BLaER1 treated with 17β-estradiol and CSF1 and Interleukin-3, amounts not matched to agents 10 nM and 100 nM (cell line): Measurements from ENCODE around the gene CT47A7.
"Not testable (repeated sequence)": the region's sequence is repeated elsewhere in the genome, so short reads cannot be mapped to it uniquely, and the experiment has no call there.

Source experiments
- H3K27ac ChIP-seq, 11 experiments: shearing (Covaris generic); formaldehyde crosslinking; 2 replicates each; pipeline ENCODE4 v1.8.1; 2022
- H3K27me3 ChIP-seq, 11 experiments: shearing (Covaris generic); formaldehyde crosslinking; 2 replicates each; pipeline ENCODE4 v1.8.1; 2022
- H3K36me3 ChIP-seq, 11 experiments: shearing (Covaris generic); formaldehyde crosslinking; 2 replicates each; pipeline ENCODE4 v1.8.1; 2022
- H3K4me1 ChIP-seq, 10 experiments: shearing (Covaris generic); formaldehyde crosslinking; 2 replicates each; pipeline ENCODE4 v1.8.1; 2022
- H3K4me2 ChIP-seq, 11 experiments: shearing (Covaris generic); formaldehyde crosslinking; 2 replicates each; pipeline ENCODE4 v1.8.1; 2022
- H3K4me3 ChIP-seq, 10 experiments: shearing (Covaris generic); formaldehyde crosslinking; 2 replicates each; pipeline ENCODE4 v1.8.1; 2022
- H3K9ac ChIP-seq, 11 experiments: shearing (Covaris generic); formaldehyde crosslinking; 2 replicates each; pipeline ENCODE4 v1.8.1; 2022
- H3K9me3 ChIP-seq, 11 experiments: shearing (Covaris generic); formaldehyde crosslinking; replicated peaks in 1 of 11; 2 replicates each; pipeline ENCODE4 v1.8.1; 2022
- H4K20me1 ChIP-seq, 11 experiments: shearing (Covaris generic); formaldehyde crosslinking; 2 replicates each; pipeline ENCODE4 v1.8.1; 2022
- Cebpa-rat ChIP-seq, 11 experiments: shearing (Covaris generic); IDR thresholded peaks; 2 replicates each; pipeline ENCODE4 v1.8.1; 2022

The CT47A7 gene

DNA sequence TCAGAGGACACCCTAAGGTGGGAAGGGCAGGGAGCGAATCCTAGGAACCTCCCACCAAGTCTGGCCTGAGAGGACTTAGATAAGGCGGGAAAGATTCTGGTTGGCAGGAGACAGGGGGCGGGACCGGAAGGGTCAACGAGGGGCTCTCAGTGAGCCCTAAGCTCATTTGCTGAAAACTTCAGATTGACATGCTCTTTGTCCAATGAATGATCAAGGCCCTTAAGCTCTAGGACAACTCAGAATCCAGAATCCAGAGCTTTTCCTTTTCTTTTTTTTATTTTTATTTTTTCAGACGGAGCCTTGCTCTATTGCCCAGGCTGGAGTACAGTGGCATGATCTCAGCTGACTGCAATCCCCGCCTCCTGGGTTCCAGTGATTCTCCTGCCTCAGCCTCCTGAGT, at the start of gene CT47A7:
Gene CT47A7, minus strand, starts transcription at position 101 of the 400 bp plus-strand sequence. CDS start 255 bp downstream, outside the sequence.
- not testable (repeated sequence) for H3K27me3 ChIP-seq, H3K4me2 ChIP-seq, H3K4me3 ChIP-seq, H3K9me3 ChIP-seq, H3K27ac ChIP-seq, H3K36me3 ChIP-seq, H3K9ac ChIP-seq, H4K20me1 ChIP-seq, H3K4me1 ChIP-seq

DNA sequence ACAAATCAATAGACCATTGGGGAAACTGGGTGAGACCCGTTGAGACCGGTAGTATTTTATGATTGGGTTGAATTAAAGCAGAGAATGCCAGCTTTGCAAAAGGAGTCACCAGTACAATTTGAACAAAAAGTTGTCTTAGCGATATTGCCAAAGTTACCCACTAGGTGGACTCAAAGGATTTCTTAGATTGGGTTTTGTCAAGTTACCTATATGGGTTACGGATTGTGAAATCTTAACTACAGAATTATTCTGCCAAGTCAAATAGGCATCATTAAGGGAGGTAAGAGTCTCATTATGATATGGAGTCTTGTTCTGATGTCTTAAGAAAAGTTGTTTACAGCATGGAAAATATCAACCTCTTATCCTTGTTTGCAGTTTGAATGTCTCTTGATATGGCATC, 44.2 kb upstream of the CT47A7 start:
- no peak overlapping the region for H3K4me3 ChIP-seq
- no peak for TF ChIP-seq Cebpa-rat (IDR thresholded peaks at IDR 0.05)
- peaks cover 0 to 10% (median 0%) of the 10 kb centered on the region in 10 experiments; a peak in 4 of 20 replicates for H3K4me1 ChIP-seq
- H3K36me3 ChIP-seq, result no peaks in the 10 kb centered on the region
- no peaks in the 10 kb centered on the region for H3K9me3 ChIP-seq
- no peaks in the 10 kb centered on the region for H3K27me3 ChIP-seq
- H3K9ac ChIP-seq, result no peak overlapping the region
- H3K27ac ChIP-seq, result no peak overlapping the region
- no peak overlapping the region for H3K4me2 ChIP-seq
- no peaks in the 10 kb centered on the region for H4K20me1 ChIP-seq

DNA sequence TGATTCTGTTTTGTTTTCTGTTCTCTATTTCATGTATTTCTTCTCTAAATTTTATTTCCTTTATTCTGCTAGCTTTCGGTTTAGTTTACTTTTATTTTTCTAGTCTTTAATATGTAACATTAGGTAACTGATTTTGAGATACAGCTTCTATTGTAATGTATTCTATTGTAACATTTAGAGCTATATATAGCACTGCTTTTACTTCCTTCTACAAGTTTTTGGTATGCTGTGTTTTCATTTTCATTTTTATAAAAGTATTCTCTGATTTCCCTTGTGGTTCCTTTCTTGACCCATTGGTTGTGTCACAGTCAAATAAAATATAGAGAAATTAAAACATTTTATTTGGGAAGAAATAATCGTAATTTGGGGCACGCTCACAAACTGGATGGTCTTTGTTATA, 43.0 kb upstream of the CT47A7 start:
- no peaks in the 10 kb centered on the region for H3K36me3 ChIP-seq
- no peaks in the 10 kb centered on the region for H3K27me3 ChIP-seq
- H3K27ac ChIP-seq, result no peak overlapping the region
- no peak for TF ChIP-seq Cebpa-rat (IDR thresholded peaks at IDR 0.05)
- H3K4me3 ChIP-seq, result no peak overlapping the region
- peaks cover 0 to 10% (median 0%) of the 10 kb centered on the region in 10 experiments; a peak in 4 of 20 replicates for H3K4me1 ChIP-seq
- no peaks in the 10 kb centered on the region for H4K20me1 ChIP-seq
- no peaks in the 10 kb centered on the region for H3K9me3 ChIP-seq
- no peak overlapping the region for H3K9ac ChIP-seq
- peak overlapping the region in 2 of 11 experiments; percentile 6 to 13; a peak in 2 of 22 replicates for H3K4me2 ChIP-seq

DNA sequence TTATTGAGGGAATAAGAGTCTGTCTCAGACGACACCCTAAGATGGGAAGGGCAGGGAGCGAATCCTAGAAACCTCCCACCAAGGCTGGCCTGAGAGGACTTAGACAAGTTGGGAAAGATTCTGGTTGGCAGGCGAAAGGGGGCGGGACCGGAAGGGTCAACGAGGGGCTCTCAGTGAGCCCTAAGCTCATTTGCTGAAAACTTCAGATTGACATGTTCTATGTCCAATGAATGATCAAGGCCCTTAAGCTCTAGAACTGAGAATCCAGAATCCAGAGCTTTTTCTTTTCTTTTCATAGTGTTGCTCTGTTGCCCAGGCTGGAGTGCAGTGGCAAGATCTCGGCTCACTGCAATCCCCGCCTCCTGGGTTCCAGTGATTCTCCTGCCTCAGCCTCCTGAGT, 29.3 kb upstream of the CT47A7 start, which contains the start of gene CT47A1:
Gene CT47A1, minus strand, starts transcription at position 101 of the 400 bp plus-strand sequence. CDS start 231 bp downstream, outside the sequence.
- not testable (repeated sequence) for H3K9ac ChIP-seq, H3K27me3 ChIP-seq, H3K4me1 ChIP-seq, H3K36me3 ChIP-seq, H3K27ac ChIP-seq, H3K4me3 ChIP-seq, H3K4me2 ChIP-seq, H3K9me3 ChIP-seq, H4K20me1 ChIP-seq
